ENCODE data around the gene IFIH1. TPM values are rescaled to one million over a fixed set of nuclear protein-coding genes. Genes with fewer than 3 reads are reported as not detected.

Gene IFIH1
- total RNA-seq, 1 experiment from 2014 or later: 4.5 TPM

GRCh38 chr2:162245061-162245460 lies 73.4 kb downstream of the IFIH1 start:
- no peak for DNase-seq (ENCODE audit: unreplicated experiment)
- H3K4me1 Mint-ChIP-seq (ENCODE audit: insufficient read depth, unreplicated experiment): peaks cover 43% of the 10 kb centered on the region
- no peaks in the 10 kb centered on the region for H3K36me3 Mint-ChIP-seq (ENCODE audit: insufficient read depth, unreplicated experiment)
- POLR2A ChIA-PET: interaction anchor here (0.9 to 2.1 kb wide), 7 partner anchors 11 to 153 kb away, joined by 4 to 12 read pairs (median 6); partner anchors contain the start of gene IFIH1
- CTCF ChIA-PET: interaction anchor here (1.2 to 2.4 kb wide), 3 partner anchors 17 to 53 kb away, joined by 3 to 15 read pairs (median 8); no protein-coding TSS in a partner anchor
- TF ChIP-seq, protein P1, sequence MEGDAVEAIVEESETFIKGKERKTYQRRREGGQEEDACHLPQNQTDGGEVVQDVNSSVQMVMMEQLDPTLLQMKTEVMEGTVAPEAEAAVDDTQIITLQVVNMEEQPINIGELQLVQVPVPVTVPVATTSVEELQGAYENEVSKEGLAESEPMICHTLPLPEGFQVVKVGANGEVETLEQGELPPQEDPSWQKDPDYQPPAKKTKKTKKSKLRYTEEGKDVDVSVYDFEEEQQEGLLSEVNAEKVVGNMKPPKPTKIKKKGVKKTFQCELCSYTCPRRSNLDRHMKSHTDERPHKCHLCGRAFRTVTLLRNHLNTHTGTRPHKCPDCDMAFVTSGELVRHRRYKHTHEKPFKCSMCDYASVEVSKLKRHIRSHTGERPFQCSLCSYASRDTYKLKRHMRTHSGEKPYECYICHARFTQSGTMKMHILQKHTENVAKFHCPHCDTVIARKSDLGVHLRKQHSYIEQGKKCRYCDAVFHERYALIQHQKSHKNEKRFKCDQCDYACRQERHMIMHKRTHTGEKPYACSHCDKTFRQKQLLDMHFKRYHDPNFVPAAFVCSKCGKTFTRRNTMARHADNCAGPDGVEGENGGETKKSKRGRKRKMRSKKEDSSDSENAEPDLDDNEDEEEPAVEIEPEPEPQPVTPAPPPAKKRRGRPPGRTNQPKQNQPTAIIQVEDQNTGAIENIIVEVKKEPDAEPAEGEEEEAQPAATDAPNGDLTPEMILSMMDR (IDR thresholded peaks at IDR 0.05; ENCODE audit: unreplicated experiment): no peak
- TSS peak; percentile 87 for BruUV-seq (replicated peaks)
- intact Hi-C loops (cut with micrococcal nuclease): loop anchor here (2.0 kb wide), 1 partner anchor 152 kb away; no protein-coding TSS in a partner anchor
- peak overlapping the region; percentile 92 for H3K27ac Mint-ChIP-seq (ENCODE audit: low read depth, unreplicated experiment)
- H3K9me3 Mint-ChIP-seq (ENCODE audit: unreplicated experiment): peaks cover 8% of the 10 kb centered on the region
- H3K27me3 Mint-ChIP-seq (ENCODE audit: insufficient read depth, unreplicated experiment): no peaks in the 10 kb centered on the region
- H3K4me3 Mint-ChIP-seq (ENCODE audit: unreplicated experiment): peak overlapping the region; percentile 60

DNA sequence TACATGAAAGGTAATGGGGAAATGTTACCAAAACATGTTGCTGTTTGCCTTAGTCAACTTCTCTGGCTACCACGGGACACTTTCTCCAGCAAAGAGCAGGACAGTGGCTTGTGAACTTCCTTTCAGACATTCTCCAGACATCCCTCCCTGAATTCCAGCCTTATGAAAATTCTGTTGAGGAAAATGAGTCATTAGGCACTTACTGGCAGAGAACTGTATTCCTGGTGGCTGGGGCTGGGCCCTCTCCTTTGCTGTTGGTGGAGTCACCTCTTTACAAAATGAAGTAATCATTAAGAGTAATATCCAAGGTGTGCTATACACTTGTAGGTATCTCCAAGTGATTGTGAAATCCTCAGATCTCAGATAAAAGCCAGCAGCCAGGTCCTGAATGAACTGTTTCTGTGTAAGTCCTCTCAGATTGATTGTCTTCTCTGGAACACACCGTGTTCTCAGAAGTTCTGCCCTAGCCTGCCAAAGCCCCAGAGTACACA lies 73.9 kb downstream of the IFIH1 start:
- H3K4me3 Mint-ChIP-seq (ENCODE audit: unreplicated experiment): peak overlapping the region; percentile 60
- intact Hi-C loops (cut with micrococcal nuclease): loop anchor here (2.0 kb wide), 1 partner anchor 152 kb away; no protein-coding TSS in a partner anchor
- ChIA-PET POLR2A (interaction anchor here (0.9 to 2.1 kb wide), 6 partner anchors 12 to 152 kb away, joined by 4 to 12 read pairs (median 8); partner anchors contain the start of gene IFIH1), CTCF (interaction anchor here (1.2 kb wide), 1 partner anchor 17 kb away, joined by 3 read pairs; no protein-coding TSS in a partner anchor)
- H3K27ac Mint-ChIP-seq (ENCODE audit: low read depth, unreplicated experiment): peak overlapping the region; percentile 92
- TF ChIP-seq, protein P1 (IDR thresholded peaks at IDR 0.05; ENCODE audit: unreplicated experiment): no peak
- DNase-seq (ENCODE audit: unreplicated experiment): peak; percentile 93
- H3K27me3 Mint-ChIP-seq (ENCODE audit: insufficient read depth, unreplicated experiment): no peaks in the 10 kb centered on the region
- no TSS peak for BruUV-seq (replicated peaks)
- H3K36me3 Mint-ChIP-seq (ENCODE audit: insufficient read depth, unreplicated experiment): no peaks in the 10 kb centered on the region
- peaks cover 47% of the 10 kb centered on the region for H3K4me1 Mint-ChIP-seq (ENCODE audit: insufficient read depth, unreplicated experiment)
- H3K9me3 Mint-ChIP-seq (ENCODE audit: unreplicated experiment): peaks cover 7% of the 10 kb centered on the region

GRCh38 chr2:162243715-162244114 lies 74.8 kb downstream of the IFIH1 start:
- no TSS peak for BruUV-seq (replicated peaks)
- TF ChIP-seq, protein P1 (IDR thresholded peaks at IDR 0.05; ENCODE audit: unreplicated experiment): no peak
- DNase-seq (ENCODE audit: unreplicated experiment): no peak
- H3K4me1 Mint-ChIP-seq (ENCODE audit: insufficient read depth, unreplicated experiment): peaks cover 54% of the 10 kb centered on the region
- POLR2A ChIA-PET: interaction anchor here (1.0 to 2.0 kb wide), 3 partner anchors 12 to 75 kb away, joined by 4 to 10 read pairs (median 4); partner anchors contain the start of gene IFIH1
- H3K4me3 Mint-ChIP-seq (ENCODE audit: unreplicated experiment): peak overlapping the region; percentile 60
- intact Hi-C loops (cut with micrococcal nuclease): loop anchor here (2.0 kb wide), 1 partner anchor 151 kb away; no protein-coding TSS in a partner anchor
- H3K36me3 Mint-ChIP-seq (ENCODE audit: insufficient read depth, unreplicated experiment): no peaks in the 10 kb centered on the region
- CTCF ChIA-PET: interaction anchor here (0.9 to 6.8 kb wide), 3 partner anchors 11 to 110 kb away, joined by 3 to 56 read pairs (median 4); no protein-coding TSS in a partner anchor
- no peaks in the 10 kb centered on the region for H3K9me3 Mint-ChIP-seq (ENCODE audit: unreplicated experiment)
- peak overlapping the region; percentile 92 for H3K27ac Mint-ChIP-seq (ENCODE audit: low read depth, unreplicated experiment)
- H3K27me3 Mint-ChIP-seq (ENCODE audit: insufficient read depth, unreplicated experiment): no peaks in the 10 kb centered on the region

DNA sequence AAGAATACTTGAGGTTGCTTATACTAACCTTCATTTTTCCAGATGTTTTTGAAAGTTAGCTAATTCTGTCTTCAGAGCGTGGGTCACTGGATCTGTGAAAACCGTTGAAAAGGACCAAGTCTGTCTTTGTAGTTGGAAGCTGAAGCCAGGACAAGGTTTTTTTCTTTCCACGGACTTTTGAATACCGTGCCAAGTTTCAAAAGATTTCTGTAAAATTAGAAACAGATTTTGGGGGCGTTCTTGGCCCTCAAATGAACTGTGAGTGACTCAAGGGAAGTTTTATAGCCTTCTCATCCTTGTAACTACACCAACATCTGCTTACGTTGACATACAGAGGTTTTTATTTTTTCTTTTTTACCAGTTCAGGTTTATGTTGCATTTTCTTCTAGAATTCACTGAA lies 75.2 kb downstream of the IFIH1 start, which contains the start of gene FAP:
FAP (minus strand) TSS at position 152 of the 400 bp plus-strand sequence; CDS start at position 34, 118 bp downstream.
- peak within 1 kb of the TSS; percentile 92 for H3K27ac Mint-ChIP-seq (ENCODE audit: low read depth, unreplicated experiment)
- H3K4me3 Mint-ChIP-seq (ENCODE audit: unreplicated experiment): peak within 1 kb of the TSS; percentile 60
- peaks cover 54% of the 10 kb centered on the region for H3K4me1 Mint-ChIP-seq (ENCODE audit: insufficient read depth, unreplicated experiment)
- ChIA-PET CTCF (interaction anchor here (0.7 to 6.8 kb wide), 7 partner anchors 11 to 109 kb away, joined by 3 to 56 read pairs (median 4); no protein-coding TSS in a partner anchor), POLR2A (interaction anchor here (0.9 to 2.9 kb wide), 10 partner anchors 10 to 76 kb away, joined by 4 to 13 read pairs (median 6); partner anchors contain the start of gene IFIH1)
- TF ChIP-seq, protein P1 (IDR thresholded peaks at IDR 0.05; ENCODE audit: unreplicated experiment): no peak
- H3K36me3 Mint-ChIP-seq (ENCODE audit: insufficient read depth, unreplicated experiment): no peaks in the 10 kb centered on the region
- intact Hi-C loops (cut with micrococcal nuclease): no loop called here
- no peaks in the 10 kb centered on the region for H3K27me3 Mint-ChIP-seq (ENCODE audit: insufficient read depth, unreplicated experiment)
- no peaks in the 10 kb centered on the region for H3K9me3 Mint-ChIP-seq (ENCODE audit: unreplicated experiment)
- DNase-seq (ENCODE audit: unreplicated experiment): peak; percentile 68
- BruUV-seq (replicated peaks): no TSS peak
